Activated T-cell treated with anti-CD3 and anti-CD28 coated beads, Interleukin-2, amount 50 U/mL, for 24 hours (primary cell): ENCODE data around the gene DTD1.

Experiments
- DNase-seq: peaks from one replicate; pipeline ENCODE4 v3.0.0-alpha.2; 2020
- H3K27ac Mint-ChIP-seq: 2 replicates; pipeline ENCODE4 v1.8.0; 2020; ENCODE audit warnings: mild to moderate bottlenecking, mixed read lengths
- H3K27me3 Mint-ChIP-seq: 2 replicates; pipeline ENCODE4 v1.8.0; 2020; ENCODE audit warnings: mixed read lengths
- H3K36me3 Mint-ChIP-seq: 2 replicates; pipeline ENCODE4 v1.8.0; 2020; ENCODE audit warnings: low read depth, mixed read lengths
- H3K4me1 Mint-ChIP-seq: 2 replicates; pipeline ENCODE4 v1.8.0; 2020; ENCODE audit warnings: low read depth, mixed read lengths
- H3K4me3 Mint-ChIP-seq: 2 replicates; pipeline ENCODE4 v1.8.0; 2020; ENCODE audit warnings: mild to moderate bottlenecking, moderate library complexity, mixed read lengths
- H3K9me3 Mint-ChIP-seq: 2 replicates; pipeline ENCODE4 v1.8.0; 2020; ENCODE audit warnings: mixed read lengths

The DTD1 gene, protein sequence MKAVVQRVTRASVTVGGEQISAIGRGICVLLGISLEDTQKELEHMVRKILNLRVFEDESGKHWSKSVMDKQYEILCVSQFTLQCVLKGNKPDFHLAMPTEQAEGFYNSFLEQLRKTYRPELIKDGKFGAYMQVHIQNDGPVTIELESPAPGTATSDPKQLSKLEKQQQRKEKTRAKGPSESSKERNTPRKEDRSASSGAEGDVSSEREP

DNA sequence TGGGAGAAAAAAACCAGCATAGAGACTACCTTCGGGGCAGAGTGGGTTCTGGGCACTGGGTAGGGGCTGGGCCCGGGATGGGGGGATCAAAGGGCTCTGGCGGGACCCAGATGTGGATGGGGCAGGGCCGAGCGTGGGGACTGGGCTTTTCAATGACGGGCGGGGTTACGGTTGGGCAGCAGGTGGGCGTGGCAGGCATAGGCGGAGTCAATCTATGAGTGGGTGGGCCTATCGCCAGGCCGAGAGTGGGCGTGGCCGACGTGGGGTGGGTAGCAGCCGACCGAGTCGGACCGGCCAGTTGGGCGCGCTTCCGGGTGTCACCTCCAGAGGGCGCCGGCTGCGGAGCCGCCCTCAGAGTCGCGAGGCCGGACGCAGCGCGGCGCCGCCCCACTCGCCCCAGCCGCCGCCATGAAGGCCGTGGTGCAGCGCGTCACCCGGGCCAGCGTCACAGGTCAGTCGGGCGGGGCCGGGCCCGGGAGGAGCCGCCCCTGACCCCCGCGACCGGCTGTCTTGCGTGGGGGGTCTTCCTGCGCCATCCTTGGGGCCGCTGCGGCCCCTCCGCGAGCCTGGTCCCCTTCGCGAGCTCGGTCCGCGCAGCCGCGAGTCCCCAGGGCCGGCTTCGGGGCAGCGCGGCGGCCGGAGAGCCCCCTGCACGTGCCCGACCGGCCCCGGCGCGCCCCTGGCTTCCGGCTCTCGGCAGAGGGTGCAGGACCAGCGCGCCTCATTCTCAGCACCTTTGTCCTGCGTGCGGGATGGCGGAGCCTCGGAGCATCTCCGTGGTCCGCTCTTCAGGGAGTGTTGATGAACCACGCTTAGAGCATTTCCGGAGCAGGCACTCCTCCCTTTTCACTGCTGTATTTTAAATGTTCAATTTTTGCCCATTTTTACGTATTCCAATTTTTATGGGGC, at the start of gene DTD1:
TSS of gene DTD1 (plus strand) at position 390 of the 909 bp plus-strand sequence. CDS start at position 409, 19 bp downstream.
- Mint-ChIP-seq H3K4me3 (peak within 1 kb of the TSS; percentile 87), H3K36me3 (peaks cover 8% of the 10 kb centered on the region), H3K27me3 (peaks cover 11% of the 10 kb centered on the region), H3K4me1 (peaks cover 30% of the 10 kb centered on the region), H3K9me3 (no peaks in the 10 kb centered on the region), H3K27ac (peak within 1 kb of the TSS; percentile 88)
- peak; percentile 93 for DNase-seq

DNA sequence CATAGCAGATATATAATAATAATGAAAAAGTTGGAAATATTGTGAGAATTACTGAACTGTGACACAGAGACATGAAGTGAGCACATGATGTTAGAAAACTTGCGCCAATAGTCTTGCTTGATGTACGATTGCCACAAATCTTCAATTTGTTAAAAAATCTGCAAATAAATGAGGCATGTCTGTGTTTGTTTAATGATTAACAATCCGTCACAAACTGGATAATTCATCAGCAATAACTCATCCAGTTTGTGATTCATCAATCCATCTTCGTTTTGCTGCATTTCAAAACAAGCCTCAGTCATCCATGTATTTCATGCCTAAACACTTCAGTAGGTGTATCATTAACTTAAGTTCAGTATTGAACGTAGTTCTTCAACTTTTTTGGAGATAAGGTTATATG, 46.1 kb upstream of the DTD1 start:
- H3K27ac Mint-ChIP-seq, result no peak overlapping the region
- H3K4me1 Mint-ChIP-seq, result peaks cover 1% of the 10 kb centered on the region
- H3K36me3 Mint-ChIP-seq, result peaks cover 85% of the 10 kb centered on the region
- no peak overlapping the region for H3K4me3 Mint-ChIP-seq
- no peaks in the 10 kb centered on the region for H3K27me3 Mint-ChIP-seq
- H3K9me3 Mint-ChIP-seq, result no peaks in the 10 kb centered on the region
- no peak for DNase-seq

DNA sequence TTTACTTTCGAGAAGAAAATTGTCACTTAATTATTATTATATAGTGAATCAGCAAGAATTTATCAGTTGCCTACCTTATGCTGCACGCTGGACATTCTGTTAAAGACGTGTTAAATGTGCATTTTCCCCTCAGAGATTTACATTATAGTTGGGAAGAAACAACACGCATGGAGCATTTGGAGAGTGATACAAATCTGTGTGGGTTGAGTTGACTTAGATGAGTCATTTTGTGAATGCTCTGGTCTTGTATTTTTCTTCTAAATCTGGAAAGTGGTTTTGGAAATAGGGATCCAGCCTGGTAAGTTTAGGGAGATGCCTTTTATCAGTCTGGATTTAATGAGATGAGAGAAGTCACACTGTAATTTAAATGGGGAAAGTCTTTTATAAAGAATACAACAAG, 44.6 kb upstream of the DTD1 start:
- no peak for DNase-seq

DNA sequence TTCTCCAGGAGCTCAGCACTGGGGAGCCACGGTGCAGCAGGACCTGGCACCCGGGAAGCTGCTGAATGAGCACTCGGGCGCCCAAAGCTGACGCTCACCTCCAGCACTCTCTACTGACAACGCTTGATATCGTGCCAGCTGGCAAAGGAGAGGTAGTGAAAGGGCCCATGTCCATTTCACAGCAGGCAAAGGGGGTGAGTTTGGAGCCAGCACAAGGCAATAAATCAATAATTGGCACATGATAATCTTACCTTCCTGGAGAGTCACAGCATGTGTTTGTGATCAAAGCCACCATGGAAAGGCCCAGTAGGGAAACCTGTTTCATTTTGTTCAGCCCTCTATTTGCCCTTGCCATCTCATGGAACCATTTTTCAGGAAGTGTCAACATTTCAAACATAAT, 43.9 kb upstream of the DTD1 start:
- H3K4me3 Mint-ChIP-seq, result no peak overlapping the region
- H3K27me3 Mint-ChIP-seq, result no peaks in the 10 kb centered on the region
- no peak for DNase-seq
- no peak overlapping the region for H3K27ac Mint-ChIP-seq
- peaks cover 1% of the 10 kb centered on the region for H3K4me1 Mint-ChIP-seq
- H3K9me3 Mint-ChIP-seq, result no peaks in the 10 kb centered on the region
- H3K36me3 Mint-ChIP-seq, result peaks cover 83% of the 10 kb centered on the region

More for the DNA sequence above, 44.6 kb upstream of the DTD1 start:
- Mint-ChIP-seq H3K36me3 (peaks cover 86% of the 10 kb centered on the region), H3K27me3 (no peaks in the 10 kb centered on the region), H3K27ac (no peak overlapping the region), H3K9me3 (no peaks in the 10 kb centered on the region), H3K4me3 (no peak overlapping the region), H3K4me1 (peaks cover 1% of the 10 kb centered on the region)

DNA sequence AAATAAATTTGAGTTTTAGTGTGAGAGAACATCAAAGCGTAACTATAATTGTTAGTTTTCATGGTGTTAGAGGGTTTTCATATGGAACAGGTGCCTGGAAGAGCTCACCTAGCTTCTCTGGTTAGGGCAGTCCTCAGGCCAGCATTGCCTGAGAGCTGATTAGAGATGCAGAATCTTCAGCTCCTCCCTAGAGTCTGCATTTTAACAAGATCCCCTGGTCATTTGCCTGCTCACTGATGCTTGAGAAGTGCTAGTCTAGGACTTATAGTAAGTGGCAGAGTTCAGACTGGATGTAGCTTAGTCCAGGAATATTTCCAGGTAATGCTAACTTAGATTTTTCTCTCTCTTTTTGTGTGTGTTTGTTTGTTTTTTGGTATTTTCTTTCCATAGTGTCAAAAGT, 42.3 kb upstream of the DTD1 start:
- no peak for DNase-seq
- H3K27me3 Mint-ChIP-seq, result no peaks in the 10 kb centered on the region
- H3K36me3 Mint-ChIP-seq, result peaks cover 85% of the 10 kb centered on the region
- no peak overlapping the region for H3K27ac Mint-ChIP-seq
- peaks cover 1% of the 10 kb centered on the region for H3K4me1 Mint-ChIP-seq
- no peaks in the 10 kb centered on the region for H3K9me3 Mint-ChIP-seq
- no peak overlapping the region for H3K4me3 Mint-ChIP-seq

DNA sequence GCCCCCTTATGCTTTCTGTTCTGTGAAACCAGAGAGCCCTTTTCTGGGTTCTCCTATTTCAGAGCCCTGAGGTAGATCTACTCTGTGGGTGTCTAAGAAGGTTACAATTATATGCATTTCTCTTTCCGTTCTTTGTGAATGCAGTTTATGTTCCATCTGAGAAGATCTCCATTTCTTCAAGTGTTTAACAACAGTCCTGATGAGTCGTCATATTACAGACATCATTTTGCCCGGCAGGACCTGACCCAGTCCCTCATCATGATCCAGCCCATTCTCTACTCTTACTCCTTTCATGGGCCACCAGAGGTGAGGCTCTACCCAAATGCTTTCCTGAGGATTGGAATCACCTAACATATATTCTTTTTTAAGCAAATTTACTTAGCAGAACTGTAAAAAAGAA, 39.4 kb upstream of the DTD1 start:
- Mint-ChIP-seq H3K36me3 (peaks cover 78% of the 10 kb centered on the region), H3K4me1 (no peaks in the 10 kb centered on the region), H3K9me3 (no peaks in the 10 kb centered on the region), H3K27me3 (no peaks in the 10 kb centered on the region), H3K4me3 (no peak overlapping the region), H3K27ac (no peak overlapping the region)
- DNase-seq, result no peak

DNA sequence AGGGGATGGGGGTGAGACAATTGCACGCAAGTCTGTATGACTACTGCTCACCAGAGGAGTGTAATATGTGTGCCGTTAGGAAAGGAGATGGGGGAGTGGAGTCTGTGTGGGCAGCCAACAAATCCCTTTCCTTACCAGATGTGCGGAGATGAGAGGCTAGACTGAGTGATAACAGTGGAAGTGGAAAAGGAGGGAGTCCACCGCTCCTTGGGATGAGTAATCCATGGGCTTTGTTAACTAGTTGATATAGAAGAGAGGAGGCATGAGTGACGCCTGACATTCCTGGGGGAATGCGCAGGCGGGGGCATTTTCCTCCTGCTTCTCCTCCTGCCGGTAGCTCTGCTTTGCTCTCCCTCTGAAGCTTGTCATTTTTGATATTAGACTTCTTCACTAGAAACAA, 34.1 kb upstream of the DTD1 start:
- Mint-ChIP-seq H3K27me3 (no peaks in the 10 kb centered on the region), H3K27ac (no peak overlapping the region), H3K4me1 (no peaks in the 10 kb centered on the region), H3K4me3 (no peak overlapping the region), H3K9me3 (no peaks in the 10 kb centered on the region), H3K36me3 (peaks cover 77% of the 10 kb centered on the region)
- DNase-seq, result no peak

DNA sequence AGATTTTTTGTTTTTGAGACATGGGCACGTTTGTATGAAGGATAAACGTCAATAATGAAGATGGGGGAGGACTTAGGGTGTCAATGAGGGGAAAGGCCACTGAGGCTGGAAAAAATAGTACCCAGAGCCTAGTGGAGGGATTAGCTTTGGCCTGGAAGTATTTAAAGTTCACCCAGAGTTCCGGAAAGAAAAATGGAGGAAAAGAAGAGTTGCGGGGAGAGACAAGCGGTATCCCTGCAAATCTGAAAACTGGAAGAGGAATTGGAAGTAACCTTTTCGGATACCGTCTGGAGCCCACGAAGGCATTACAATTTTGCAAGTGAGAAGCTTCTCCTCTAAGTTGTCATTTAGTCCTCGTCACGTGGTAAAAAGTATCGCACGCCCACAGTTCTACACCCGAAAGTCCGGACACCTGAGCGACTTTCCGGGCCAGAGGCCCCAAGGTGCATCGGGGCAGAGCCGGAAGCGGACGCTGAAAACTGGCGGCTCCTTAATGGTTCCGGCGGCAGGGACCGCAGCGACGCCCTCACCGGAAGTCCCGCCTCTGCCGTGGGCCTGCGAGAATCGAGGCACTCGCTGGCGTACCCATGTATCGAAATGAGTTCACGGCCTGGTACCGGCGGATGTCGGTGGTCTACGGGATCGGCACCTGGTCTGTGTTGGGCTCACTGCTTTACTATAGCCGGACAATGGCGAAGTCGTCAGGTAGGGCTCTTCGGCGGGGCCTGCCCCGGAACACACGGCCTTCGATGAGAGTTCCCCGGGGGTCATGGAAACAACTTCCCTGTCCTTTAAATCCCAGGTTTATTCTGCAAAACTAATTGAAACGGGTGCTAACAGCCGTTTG, 20.7 kb upstream of the DTD1 start, which contains the start of gene SMIM26:
TSS of gene SMIM26 (plus strand) at position 541 of the 847 bp plus-strand sequence. CDS start at position 588, 47 bp downstream.
- Mint-ChIP-seq H3K9me3 (no peaks in the 10 kb centered on the region), H3K4me3 (peak within 1 kb of the TSS; percentile 93), H3K36me3 (peaks cover 57% of the 10 kb centered on the region), H3K27ac (peak within 1 kb of the TSS; percentile 97), H3K27me3 (no peaks in the 10 kb centered on the region), H3K4me1 (peaks cover 16% of the 10 kb centered on the region)
- DNase-seq, result peak; percentile 95

DNA sequence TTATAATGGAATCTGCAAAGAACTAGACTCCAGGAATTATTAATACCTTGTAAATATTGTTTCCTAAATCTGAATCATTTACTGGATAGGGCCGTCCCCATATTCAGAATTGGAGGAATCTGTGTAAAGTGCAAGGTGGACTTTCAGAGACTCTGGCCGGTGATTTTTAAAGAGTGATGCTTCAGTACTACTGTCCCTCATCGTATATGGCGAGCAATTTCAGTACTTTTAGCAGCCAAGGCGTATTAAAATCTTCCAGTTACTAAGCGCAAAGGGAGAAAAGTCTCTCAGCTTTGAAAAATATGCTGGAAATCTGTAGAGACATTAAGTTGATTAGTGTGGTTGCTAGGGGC, 20.1 kb upstream of the DTD1 start:
- peak overlapping the region; percentile 93 for H3K4me3 Mint-ChIP-seq
- peak overlapping the region; percentile 97 for H3K27ac Mint-ChIP-seq
- peaks cover 55% of the 10 kb centered on the region for H3K36me3 Mint-ChIP-seq
- H3K4me1 Mint-ChIP-seq, result peaks cover 20% of the 10 kb centered on the region
- H3K9me3 Mint-ChIP-seq, result no peaks in the 10 kb centered on the region
- H3K27me3 Mint-ChIP-seq, result no peaks in the 10 kb centered on the region
- DNase-seq, result no peak

DNA sequence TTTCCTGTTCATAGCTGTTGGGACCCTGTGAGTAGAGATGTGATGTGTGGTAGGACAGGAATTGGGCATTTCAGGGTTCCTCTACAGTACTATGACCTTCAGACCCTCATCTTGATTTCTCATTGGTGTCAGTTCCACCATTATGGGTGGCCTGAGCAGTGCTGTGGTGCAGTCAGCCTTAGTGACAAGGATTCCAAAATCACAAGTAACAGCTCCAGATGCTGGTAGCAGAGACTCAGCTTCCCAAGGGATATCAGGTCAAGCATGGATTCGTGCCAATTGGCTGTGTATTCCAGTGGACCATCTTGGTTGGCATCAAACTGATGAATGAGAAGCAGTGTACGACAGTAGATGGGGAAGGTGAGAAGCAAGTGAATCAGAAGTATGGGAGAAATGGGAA, 16.8 kb upstream of the DTD1 start:
- Mint-ChIP-seq H3K4me1 (peaks cover 20% of the 10 kb centered on the region), H3K36me3 (peaks cover 48% of the 10 kb centered on the region), H3K27me3 (no peaks in the 10 kb centered on the region), H3K9me3 (no peaks in the 10 kb centered on the region), H3K27ac (peak overlapping the region; percentile 6), H3K4me3 (no peak overlapping the region)
- no peak for DNase-seq

DNA sequence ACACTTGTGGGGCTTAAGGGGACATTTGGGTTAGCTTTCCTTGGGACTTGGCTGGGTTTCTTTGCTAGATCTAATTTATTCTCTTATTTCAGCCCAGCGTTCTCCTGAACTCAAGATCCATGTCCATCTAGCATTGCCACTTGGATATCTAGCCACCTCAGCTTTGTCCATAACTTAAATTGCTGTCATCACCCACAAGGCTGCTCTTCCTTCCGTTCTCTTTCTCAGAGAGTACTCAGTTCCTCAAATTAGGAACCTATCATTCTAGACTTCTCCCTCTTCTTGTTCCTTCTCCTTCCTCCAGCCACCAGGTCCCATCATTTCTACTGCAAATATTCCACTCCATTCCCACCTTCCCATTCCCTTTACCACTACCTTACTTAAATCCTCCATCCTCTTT, 16.3 kb upstream of the DTD1 start:
- H3K36me3 Mint-ChIP-seq, result peaks cover 48% of the 10 kb centered on the region
- no peak overlapping the region for H3K4me3 Mint-ChIP-seq
- H3K27ac Mint-ChIP-seq, result peak overlapping the region; percentile 6
- no peaks in the 10 kb centered on the region for H3K27me3 Mint-ChIP-seq
- peaks cover 16% of the 10 kb centered on the region for H3K4me1 Mint-ChIP-seq
- no peak for DNase-seq
- no peaks in the 10 kb centered on the region for H3K9me3 Mint-ChIP-seq

DNA sequence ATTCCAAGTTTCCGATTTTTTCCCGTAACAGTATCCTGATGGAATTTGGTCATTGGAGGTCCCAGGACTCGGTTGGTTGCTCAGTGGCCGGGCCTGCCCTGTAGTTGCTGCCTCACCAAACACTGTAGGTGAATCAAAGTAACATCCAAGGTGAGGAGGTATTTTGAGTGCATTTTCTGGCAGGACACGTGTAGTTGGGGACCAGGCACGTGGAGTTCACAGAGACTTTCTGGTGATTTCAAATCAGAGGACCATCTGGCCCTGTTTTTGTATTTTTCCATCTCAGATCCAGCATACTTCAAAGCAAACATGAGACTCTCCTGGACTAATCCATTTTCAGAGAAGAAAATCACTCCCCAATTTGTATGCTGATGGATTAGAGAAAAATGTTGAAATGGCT, 9.9 kb upstream of the DTD1 start:
- H3K27ac Mint-ChIP-seq, result no peak overlapping the region
- DNase-seq, result no peak
- no peaks in the 10 kb centered on the region for H3K4me1 Mint-ChIP-seq
- H3K36me3 Mint-ChIP-seq, result no peaks in the 10 kb centered on the region
- no peaks in the 10 kb centered on the region for H3K27me3 Mint-ChIP-seq
- H3K9me3 Mint-ChIP-seq, result no peaks in the 10 kb centered on the region
- H3K4me3 Mint-ChIP-seq, result no peak overlapping the region

DNA sequence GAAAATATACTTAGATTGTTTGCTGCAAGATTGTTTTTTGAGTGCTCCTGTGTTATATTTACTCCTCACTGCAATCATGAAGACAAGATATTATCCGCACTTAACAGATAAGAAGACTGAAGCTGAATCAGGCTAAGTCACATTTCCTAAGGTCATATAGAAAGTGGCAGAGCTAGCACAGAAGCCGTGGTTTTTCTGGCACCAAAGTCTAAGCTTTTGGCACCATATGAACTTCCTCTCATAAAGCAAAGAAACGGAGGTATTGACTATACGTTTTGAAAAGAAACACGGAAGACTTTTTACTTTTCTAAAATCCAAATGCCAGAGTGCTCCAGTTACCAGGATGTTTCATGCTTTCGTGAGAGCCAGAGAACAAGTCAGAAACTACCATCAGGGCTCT, 9.3 kb upstream of the DTD1 start:
- Mint-ChIP-seq H3K4me1 (no peaks in the 10 kb centered on the region), H3K27me3 (peaks cover under 1% of the 10 kb centered on the region), H3K36me3 (no peaks in the 10 kb centered on the region), H3K4me3 (no peak overlapping the region), H3K9me3 (no peaks in the 10 kb centered on the region), H3K27ac (no peak overlapping the region)
- no peak for DNase-seq

DNA sequence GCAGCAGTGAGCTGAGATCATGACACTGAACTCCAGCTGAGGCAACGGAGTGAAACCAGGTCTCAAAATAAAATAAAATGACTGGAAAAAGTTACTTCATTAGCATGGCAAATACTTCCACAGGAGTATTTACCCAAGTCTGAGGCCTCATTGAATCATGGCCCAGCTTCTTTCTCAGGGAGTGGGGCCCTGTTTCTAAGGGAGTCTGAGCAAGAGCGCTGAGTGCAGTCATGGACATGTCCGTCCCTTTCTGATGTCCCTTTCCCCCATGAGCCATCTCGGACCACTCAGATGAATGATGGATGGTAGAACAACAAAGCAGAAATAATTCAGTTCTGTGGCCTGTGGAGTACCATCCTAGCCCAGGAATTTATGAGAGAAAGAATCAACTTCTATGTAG, 7.8 kb upstream of the DTD1 start:
- Mint-ChIP-seq H3K9me3 (no peaks in the 10 kb centered on the region), H3K27ac (no peak overlapping the region), H3K27me3 (peaks cover 8% of the 10 kb centered on the region), H3K36me3 (no peaks in the 10 kb centered on the region), H3K4me1 (no peaks in the 10 kb centered on the region), H3K4me3 (no peak overlapping the region)
- no peak for DNase-seq
